Right ventricle myocardium inferior (tissue), 1 donor: ENCODE results near the gene SBF2. TPM values are rescaled to one million over a fixed set of nuclear protein-coding genes. Genes with fewer than 3 reads are reported as not detected.
"Not testable (repeated sequence)": the region's sequence is repeated elsewhere in the genome, so short reads cannot be mapped to it uniquely, and the experiment has no call there.

Experiments
- ATAC-seq: fragments of 200-7000 bp; cut with Tn5 transposase; one replicate; pipeline ENCODE4 v1.9.1; 2020; ENCODE audit warnings: mild to moderate bottlenecking, moderate library complexity
- DNase-seq: peaks from one replicate; pipeline ENCODE4 v3.0.0; 2021; ENCODE audit errors: missing footprints
- intact Hi-C: fragments of 100-400 bp; cut with DNase I; formaldehyde crosslinking; loops from one replicate; pipeline ENCODE4 v1.11.0; 2022
- total RNA-seq: library from RNA; stranded (reverse); fragmentation: NEBNext Ultra II Directional; extraction: Animal tissue kit (Norgen Biotek cat#: 25700); gene quantifications from one replicate; pipeline ENCODE4 v1.2.1, GENCODE V29; 2021
- donor health status: DM: no; HTN: yes; CAD: no; lungs with severe emphysema.

SBF2 gene
- total RNA-seq, 1 donor from 2014 or later = 16.7 TPM

DNA sequence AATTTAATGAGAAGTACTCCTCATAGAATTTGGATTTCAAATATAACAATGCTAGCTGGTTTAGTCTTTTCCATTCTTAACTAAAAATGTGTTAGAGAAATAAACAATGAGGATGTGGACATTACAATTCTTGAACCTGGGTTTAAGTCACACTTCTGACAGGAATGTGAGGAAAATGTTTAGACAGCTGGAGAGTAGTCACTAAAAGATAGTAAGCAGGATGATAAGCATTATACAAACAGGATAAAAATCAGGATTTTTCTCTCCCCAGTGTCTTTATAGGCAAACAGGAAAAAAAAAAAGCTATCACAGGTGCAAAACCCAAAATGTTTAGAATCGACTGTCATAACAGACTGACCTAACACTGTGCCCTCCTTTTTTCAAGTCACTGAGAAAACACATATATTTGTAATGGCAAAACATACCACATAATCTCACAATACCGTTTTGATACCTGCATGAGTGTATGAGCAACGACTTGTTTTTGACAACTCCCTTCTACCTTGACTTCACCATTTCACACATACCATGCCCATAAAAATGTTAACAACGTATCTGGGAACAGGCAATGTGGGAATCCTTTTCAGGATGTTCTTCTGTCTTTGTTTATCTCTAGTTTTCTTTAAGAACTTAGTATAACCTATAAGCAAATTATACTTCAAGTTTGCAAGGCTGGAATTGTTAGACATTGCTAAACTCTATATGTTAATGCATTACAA is 242.0 kb downstream of the SBF2 start:
- ATAC-seq = no peak
- intact Hi-C loops = no loop called here
- no peak for DNase-seq

GRCh38 chr11:10050561-10050960 is 243.5 kb downstream of the SBF2 start:
- ATAC-seq = no peak
- intact Hi-C loops = no loop called here

DNA sequence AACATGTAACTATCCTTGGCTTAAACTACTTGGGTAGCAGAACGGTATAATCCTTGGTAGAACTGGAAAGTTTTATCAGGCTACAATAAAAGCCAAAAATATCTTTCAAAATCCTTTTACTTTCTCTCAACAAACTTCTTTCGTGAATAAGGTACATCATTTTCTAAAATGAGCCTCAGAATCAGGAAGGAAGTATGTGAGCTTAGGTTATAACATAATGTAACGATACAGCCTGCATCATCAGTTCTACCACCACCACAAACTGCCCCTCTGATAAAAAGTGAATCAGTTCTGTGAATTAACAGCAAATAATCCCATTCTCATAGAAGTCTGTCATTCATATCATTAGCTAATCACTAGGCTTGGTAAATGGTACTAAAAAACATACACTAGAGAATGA is 244.3 kb downstream of the SBF2 start:
- intact Hi-C loops = no loop called here
- no peak for ATAC-seq
- DNase-seq = no peak

More at GRCh38 chr11:10050561-10050960, 243.5 kb downstream of the SBF2 start:
- no peak for DNase-seq

DNA sequence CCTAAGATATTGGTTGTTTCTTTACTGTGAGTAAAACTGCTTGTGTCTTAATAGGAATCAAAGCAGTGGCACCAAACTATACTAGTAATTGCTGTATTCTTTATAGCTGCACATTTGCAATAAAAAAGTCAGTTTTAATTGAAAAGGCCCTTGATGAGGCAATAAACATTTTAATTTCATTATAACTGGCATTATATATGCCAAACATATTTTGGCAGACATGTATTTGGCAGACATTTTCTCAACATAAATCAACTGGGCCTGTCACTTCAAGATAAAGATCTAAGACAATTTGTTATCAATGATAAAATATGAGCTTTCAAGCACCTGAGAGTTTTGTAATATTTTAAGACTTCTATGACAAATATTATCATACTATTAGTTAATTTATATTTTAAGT is 245.7 kb downstream of the SBF2 start:
- intact Hi-C loops = no loop called here
- DNase-seq (no peak), ATAC-seq (no peak)

DNA sequence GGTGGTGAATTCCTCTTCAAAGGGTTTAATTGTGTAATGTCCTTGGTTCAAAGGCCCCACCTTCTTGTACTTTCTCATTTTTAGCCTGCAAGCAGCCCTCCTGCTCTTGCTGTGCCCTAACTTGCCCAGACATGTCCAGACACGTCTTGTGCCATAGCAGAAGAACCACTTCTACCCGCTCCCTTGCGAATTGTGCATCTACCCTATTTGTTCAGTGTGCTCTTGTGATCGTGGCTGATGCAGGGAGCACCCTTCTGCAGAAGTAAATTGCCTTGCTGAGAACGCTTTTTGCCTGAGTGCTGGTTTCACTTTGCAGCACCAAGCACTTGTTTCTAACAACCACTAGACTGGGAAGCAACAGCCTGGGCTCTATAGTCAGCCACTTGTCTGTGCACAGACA is 249.4 kb downstream of the SBF2 start:
- intact Hi-C loops = no loop called here
- no peak for DNase-seq
- no peak for ATAC-seq

DNA sequence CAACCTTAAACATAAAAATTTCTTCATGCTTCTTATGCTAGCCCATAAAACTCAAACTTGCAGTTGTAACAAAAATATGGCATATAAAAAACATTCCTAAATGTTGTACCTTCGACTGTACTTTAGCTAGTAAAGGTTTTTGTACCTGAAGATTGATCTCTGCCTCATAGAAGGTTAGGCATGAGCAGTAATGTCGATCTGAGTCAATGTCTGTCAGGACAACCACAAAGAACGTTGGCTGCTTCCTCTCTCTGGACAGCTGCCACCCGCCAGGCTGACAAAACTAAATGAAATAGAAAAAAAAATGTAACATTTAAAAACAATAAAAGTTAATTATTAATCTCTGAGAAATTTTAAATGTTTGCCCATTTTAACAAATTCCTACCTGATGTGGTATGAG is 251.3 kb downstream of the SBF2 start:
- ATAC-seq (no peak), DNase-seq (no peak)
- intact Hi-C loops = no loop called here

- intact Hi-C loops = no loop called here
- DNase-seq (no peak), ATAC-seq (no peak)
Measured at GRCh38 chr11:10041748-10042446, 252.1 kb downstream of the SBF2 start.

- intact Hi-C loops = no loop called here
- no peak for ATAC-seq
- no peak for DNase-seq
Measured at GRCh38 chr11:10041332-10041731, 252.7 kb downstream of the SBF2 start.

GRCh38 chr11:10038521-10039302 is 255.3 kb downstream of the SBF2 start:
- intact Hi-C loops = no loop called here
- DNase-seq (no peak), ATAC-seq (peak; percentile 72)

GRCh38 chr11:10035932-10036331 is 258.1 kb downstream of the SBF2 start:
- DNase-seq, intact Hi-C loops, ATAC-seq: not testable (repeated sequence)

- intact Hi-C loops = no loop called here
- DNase-seq (no peak), ATAC-seq (no peak)
Measured at GRCh38 chr11:10032935-10033334, 261.1 kb downstream of the SBF2 start.

GRCh38 chr11:10030122-10030490 is 263.9 kb downstream of the SBF2 start:
- intact Hi-C loops = no loop called here

GRCh38 chr11:10029386-10030121 is 264.5 kb downstream of the SBF2 start:
- DNase-seq (no peak), ATAC-seq (no peak)
- intact Hi-C loops = no loop called here

More at GRCh38 chr11:10030122-10030490, 263.9 kb downstream of the SBF2 start:
- DNase-seq (no peak), ATAC-seq (no peak)

DNA sequence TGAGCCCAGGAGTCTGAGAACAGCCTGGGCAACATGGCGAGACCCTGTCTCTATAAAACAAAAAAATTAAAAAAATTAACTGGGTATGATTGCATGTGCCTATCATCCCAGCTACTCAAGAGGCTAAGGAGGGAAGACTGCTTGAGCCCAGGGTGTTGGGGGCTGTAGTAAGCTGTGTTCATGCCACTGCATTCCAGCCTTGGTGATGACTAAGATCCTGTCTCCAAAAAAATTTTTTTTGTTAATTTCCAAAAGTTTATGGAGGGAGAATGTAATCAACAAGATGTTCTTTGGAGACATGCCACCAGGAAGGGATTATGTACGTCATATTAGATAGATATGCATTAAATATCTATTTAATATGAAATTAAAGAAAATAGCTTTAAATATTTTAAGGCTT is 267.5 kb downstream of the SBF2 start:
- intact Hi-C loops = no loop called here
- no peak for ATAC-seq
- DNase-seq = no peak

GRCh38 chr11:10023212-10023611 is 270.8 kb downstream of the SBF2 start:
- DNase-seq (no peak), ATAC-seq (no peak)
- intact Hi-C loops = no loop called here

DNA sequence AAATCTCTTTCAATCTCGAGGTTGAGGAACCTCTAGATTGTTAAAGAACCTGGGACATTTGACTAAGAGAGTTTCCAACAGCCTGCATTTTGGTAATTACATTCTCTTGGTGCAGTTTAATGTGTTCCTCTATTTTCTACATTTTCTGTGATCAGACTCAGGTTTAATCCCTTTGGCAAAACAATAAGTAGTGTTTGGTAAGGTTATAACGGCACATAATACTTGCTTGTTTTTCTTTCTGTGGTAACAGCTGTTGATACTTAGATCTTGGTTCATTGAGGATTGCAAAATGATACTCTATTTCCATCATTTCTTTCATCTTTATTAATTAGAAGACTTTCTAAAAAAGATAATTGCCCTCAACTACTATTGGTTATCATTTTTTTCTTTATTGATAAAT is 271.3 kb downstream of the SBF2 start:
- intact Hi-C loops = no loop called here
- no peak for ATAC-seq
- DNase-seq = no peak

DNA sequence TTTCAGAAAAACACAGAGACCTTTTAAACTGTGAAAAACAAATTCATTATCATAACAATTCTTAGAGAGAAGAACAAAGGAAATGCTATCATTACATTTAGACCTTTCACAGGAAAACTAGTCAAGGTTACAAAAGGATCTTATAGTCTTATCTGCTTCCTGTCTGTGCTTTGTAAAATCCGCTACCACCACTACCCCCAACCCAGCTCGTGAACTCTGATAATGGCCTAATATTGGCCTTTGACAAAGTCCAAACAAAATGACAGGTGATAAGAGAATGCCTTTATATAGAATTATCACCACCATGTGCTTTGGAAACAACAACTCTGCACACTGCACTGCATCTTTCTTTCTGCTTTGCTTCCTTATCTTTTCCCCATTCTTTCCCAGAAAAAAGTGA is 272.5 kb downstream of the SBF2 start:
- intact Hi-C loops = no loop called here
- no peak for DNase-seq
- ATAC-seq = no peak

DNA sequence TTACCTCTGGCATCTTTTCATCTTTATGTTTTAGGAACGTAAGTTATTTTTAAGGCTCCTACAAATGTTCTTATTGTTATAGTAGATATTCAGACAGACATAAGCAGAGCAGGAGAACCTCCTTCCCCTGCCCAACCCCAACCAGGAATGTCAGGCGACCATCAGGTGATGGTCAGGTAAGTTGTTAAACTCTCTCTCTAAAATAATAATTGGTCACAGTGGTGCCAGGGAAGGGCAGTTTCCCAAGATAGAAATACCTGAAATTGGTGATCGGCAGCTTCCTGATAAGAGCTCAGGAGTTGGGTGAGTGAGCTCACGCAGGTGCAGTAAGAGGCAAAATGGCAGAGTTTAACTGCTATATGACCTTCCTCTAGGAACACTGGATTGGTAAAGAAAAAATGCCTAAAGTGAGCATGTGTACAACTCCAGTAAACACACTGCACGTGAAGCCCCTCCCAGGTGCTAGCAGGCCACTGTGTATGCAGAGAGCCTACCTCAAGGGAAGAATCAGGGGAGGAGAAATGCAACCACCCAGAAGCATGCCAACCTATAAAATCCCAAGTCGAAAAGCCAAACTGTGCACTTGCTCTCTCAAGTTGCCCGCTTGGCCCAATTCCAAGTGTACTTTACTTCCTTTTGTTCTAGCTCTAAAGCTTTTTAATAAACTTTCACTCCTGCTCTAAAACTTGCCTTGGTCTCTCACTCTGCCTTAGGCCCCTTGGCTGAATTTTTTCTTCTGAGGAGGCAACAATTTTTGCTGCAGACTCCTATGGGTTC is 273.9 kb downstream of the SBF2 start:
- DNase-seq (no peak), ATAC-seq (no peak)
- intact Hi-C loops = no loop called here
